Measurements from ENCODE around the gene CA10.

The CA10 gene

DNA sequence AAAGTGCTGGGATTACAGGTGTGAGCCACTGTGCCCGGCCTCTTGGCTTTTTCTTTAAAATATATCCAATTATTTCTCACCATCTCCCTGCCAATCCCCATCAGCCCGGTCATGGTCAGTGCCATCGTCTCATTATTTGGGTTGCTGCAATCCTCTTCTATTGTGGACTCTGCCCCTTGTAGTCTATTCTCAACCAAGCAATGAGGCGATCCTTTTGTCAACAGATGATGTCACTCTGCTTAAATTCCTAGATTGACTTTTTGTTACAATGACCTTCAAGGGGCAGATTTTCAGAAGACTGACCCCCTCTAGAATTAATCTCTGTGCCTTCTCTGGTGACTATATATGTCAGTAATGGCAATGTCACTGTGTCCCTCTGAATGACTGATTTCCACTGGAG is 513.5 kb downstream of the CA10 start:
- TF ChIP-seq, protein P1, sequence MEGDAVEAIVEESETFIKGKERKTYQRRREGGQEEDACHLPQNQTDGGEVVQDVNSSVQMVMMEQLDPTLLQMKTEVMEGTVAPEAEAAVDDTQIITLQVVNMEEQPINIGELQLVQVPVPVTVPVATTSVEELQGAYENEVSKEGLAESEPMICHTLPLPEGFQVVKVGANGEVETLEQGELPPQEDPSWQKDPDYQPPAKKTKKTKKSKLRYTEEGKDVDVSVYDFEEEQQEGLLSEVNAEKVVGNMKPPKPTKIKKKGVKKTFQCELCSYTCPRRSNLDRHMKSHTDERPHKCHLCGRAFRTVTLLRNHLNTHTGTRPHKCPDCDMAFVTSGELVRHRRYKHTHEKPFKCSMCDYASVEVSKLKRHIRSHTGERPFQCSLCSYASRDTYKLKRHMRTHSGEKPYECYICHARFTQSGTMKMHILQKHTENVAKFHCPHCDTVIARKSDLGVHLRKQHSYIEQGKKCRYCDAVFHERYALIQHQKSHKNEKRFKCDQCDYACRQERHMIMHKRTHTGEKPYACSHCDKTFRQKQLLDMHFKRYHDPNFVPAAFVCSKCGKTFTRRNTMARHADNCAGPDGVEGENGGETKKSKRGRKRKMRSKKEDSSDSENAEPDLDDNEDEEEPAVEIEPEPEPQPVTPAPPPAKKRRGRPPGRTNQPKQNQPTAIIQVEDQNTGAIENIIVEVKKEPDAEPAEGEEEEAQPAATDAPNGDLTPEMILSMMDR (conservative IDR thresholded peaks at IDR 0.05; ENCODE audit: low read depth, low read length), result no peak
- DNase-seq (ENCODE audit: low read depth), result no peak
- no peak overlapping the region for H3K4me3 ChIP-seq (ENCODE audit: low read length)

DNA sequence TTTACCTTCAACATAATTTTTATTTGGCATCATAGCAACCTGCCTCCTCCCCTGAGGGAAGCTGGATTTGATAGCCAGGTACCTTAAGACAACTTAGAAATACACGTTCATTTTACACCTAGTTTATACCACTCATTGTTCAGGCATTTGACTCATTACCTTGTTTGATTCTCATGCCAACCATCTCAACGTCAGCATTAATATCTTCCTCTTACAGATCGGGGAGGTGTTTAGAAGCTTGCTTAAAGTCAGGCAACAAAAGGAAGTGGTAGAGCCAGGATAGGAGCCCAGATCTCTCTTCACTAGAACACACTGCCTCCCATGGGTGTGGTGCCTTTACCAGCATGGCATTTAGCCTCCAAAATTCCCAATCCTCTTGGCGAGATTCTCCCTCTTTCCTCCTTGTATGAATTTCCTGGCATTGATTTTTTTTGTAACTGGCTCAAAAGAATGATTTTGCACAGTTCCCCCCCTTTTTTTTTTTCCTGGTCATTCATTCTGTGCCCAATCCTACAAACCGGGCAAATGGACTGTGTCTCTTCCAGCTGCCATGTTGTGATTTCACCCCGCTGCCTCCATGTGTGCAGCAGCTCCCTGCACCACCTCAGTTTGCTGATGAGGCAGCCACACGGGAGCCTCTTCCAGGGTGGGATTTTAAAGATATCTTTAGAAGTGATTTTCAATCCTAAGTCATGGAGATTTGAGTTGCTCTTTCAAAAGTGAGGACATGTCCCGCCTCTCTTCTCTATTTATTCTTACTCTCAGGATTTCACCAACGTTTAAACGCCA is 514.6 kb downstream of the CA10 start:
- H3K4me3 ChIP-seq (ENCODE audit: low read length), result no peak overlapping the region
- DNase-seq (ENCODE audit: low read depth), result no peak
- TF ChIP-seq, protein P1 (conservative IDR thresholded peaks at IDR 0.05; ENCODE audit: low read depth, low read length), result no peak

DNA sequence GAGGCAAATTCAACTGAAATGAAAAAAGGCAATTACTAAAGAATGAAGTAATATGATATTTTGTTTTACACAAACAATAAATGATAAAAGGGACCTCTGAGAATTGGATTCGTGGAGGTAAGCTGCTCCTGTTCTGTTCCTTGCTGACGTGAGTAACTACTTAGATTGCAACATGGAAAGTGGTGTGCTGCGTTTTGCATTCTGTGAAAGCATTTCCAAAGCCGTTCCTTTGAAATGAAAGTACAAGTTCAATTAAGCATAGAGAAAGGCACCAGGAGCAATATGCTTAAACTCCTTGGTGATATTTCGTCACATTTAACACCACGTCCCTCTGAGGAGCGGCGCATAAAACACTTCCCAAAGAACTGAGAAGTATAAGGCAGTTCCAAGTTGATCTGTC is 516.5 kb downstream of the CA10 start:
- TF ChIP-seq, protein P1 (conservative IDR thresholded peaks at IDR 0.05; ENCODE audit: low read depth, low read length), result no peak
- DNase-seq (ENCODE audit: low read depth), result no peak
- H3K4me3 ChIP-seq (ENCODE audit: low read length), result no peak overlapping the region

DNA sequence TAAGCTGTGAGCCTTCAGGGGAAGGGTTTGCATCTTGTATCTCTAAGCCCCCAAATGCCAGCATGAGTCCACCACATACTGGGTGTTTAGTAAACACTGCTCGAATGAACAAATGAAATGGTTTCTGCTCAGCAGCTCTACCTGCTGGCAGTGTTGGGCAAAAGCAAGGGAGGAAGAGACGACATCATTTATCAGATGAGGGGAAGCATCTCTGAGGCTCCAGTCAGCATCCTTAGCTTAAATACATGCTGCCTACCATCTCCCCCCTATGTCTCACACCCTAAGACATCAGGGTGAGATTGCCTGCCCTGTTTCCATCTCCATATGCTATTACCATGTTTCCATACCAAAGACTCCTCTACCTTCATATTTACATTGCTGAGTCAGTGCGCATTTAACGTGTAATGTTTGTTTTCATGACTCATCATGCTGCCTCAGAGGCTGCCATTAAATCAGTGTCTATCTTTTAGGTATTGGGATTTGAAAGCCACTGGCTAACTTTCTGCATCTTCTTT is 518.3 kb downstream of the CA10 start:
- H3K4me3 ChIP-seq (ENCODE audit: low read length), result no peak overlapping the region
- TF ChIP-seq, protein P1 (conservative IDR thresholded peaks at IDR 0.05; ENCODE audit: low read depth, low read length), result no peak
- DNase-seq (ENCODE audit: low read depth), result no peak

DNA sequence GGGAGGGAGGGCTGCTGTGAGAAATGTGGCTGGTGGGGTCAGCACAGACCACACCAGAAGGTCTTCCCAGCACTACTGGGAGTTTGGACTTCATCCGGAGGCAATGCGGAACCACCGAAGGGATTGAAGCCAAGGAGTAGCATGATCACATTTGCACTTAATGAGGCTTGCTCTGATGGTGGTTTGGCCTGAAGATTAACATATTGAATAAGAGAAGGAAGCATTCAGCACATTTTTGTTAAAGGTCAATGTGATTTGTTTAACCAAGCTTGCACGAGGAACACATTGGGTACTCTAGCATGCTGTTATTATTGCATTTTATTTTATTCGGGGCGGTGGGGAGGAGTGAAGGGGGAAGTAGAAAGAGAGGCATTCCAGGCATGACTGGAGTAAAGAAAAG is 519.5 kb downstream of the CA10 start:
- DNase-seq (ENCODE audit: low read depth), result no peak
- TF ChIP-seq, protein P1 (conservative IDR thresholded peaks at IDR 0.05; ENCODE audit: low read depth, low read length), result no peak
- H3K4me3 ChIP-seq (ENCODE audit: low read length), result no peak overlapping the region

DNA sequence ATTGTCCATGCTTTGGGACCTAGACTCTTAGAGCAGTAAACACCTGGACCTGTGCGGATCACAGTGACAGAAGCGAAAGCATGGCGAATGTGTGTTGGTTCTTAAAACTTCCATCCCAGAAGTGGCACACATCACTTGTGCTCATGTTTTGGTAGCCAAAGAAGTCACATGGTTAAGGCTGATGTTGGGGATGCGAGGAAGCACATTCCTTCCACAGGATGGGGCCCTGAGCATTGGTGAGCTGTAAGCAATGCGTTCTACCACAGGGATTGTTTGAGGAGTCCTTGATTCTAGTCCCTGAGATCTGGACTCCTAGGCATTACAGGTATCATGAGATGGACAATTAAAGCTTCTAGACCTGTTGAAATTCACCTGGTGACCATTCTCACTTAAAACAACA is 522.2 kb downstream of the CA10 start:
- DNase-seq (ENCODE audit: low read depth), result no peak
- TF ChIP-seq, protein P1 (conservative IDR thresholded peaks at IDR 0.05; ENCODE audit: low read depth, low read length), result no peak
- no peak overlapping the region for H3K4me3 ChIP-seq (ENCODE audit: low read length)

DNA sequence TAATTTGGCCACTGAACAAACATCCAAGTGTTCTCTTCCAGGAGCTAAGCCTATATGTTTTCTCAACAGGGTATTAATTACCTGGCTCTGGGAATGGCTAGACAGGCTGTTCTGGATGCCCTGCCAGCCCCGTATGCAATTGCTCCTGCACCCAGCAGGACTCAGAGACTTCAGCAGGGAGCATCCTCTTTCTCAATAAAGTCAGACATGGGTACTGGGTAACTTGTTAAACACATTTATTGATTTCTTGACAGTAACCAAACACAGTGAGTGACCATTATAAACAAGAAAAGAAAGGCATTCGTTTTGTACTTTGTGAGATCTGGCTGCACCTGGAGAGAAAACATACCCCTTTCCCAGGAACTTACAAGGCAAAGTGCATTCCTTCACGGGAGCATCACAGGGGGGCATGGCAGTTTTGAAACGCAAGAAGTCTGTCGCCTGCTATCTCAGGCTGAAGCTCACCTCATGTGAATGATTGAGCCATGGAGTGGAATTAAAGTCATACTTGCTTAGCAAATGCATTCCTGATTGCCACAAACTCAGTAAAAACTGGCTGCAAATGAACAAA is 528.3 kb downstream of the CA10 start:
- H3K4me3 ChIP-seq (ENCODE audit: low read length), result no peak overlapping the region
- TF ChIP-seq, protein P1 (conservative IDR thresholded peaks at IDR 0.05; ENCODE audit: low read depth, low read length), result no peak
- DNase-seq (ENCODE audit: low read depth), result no peak

All from retinal pigment epithelial cell (primary cell).